SJCRH30 (cell line): ENCODE results near the gene WHRN. TPM values are rescaled to one million over a fixed set of nuclear protein-coding genes. Genes with fewer than 3 reads are reported as not detected.

ENCODE experiments used
- DNase-seq, 2 experiments: peaks; one replicate each; pipeline ENCODE4 v3.0.0-alpha.2; 2015 to 2020
- H3K27ac ChIP-seq: fragments of 250-450 bp; sonication (Bioruptor Pico); 2 replicates; pipeline ENCODE4 v1.5.1; 2020; ENCODE audit warnings: mild to moderate bottlenecking, moderate library complexity
- H3K27me3 ChIP-seq: fragments of 250-450 bp; sonication (Bioruptor Pico); 2 replicates; pipeline ENCODE4 v1.5.1; 2020; ENCODE audit warnings: mild to moderate bottlenecking, moderate library complexity
- H3K36me3 ChIP-seq: fragments of 250-450 bp; sonication (Bioruptor Pico); 2 replicates; pipeline ENCODE4 v1.5.1; 2020; ENCODE audit warnings: mild to moderate bottlenecking, moderate library complexity
- H3K4me1 ChIP-seq: fragments of 250-450 bp; sonication (Bioruptor Pico); 2 replicates; pipeline ENCODE4 v1.5.1; 2020; ENCODE audit warnings: mild to moderate bottlenecking, moderate library complexity
- H3K4me3 ChIP-seq: fragments of 250-450 bp; sonication (Bioruptor Pico); 2 replicates; pipeline ENCODE4 v1.5.1; 2020; ENCODE audit warnings: mild to moderate bottlenecking, moderate library complexity
- H3K9me3 ChIP-seq: fragments of 250-450 bp; sonication (Bioruptor Pico); replicated peaks from 2 replicates; pipeline ENCODE4 v1.5.1; 2020; ENCODE audit warnings: mild to moderate bottlenecking, moderate library complexity
- total RNA-seq: library from RNA; depleted of rRNA; stranded (reverse); fragments of >200 nt; shearing (Covaris generic); gene quantifications from 2 replicates; pipeline ENCODE4 v1.2.3, GENCODE V29; 2014; rRNA removed

Gene WHRN
- 2.5 and 3.1 TPM in 2 replicates for total RNA-seq

DNA sequence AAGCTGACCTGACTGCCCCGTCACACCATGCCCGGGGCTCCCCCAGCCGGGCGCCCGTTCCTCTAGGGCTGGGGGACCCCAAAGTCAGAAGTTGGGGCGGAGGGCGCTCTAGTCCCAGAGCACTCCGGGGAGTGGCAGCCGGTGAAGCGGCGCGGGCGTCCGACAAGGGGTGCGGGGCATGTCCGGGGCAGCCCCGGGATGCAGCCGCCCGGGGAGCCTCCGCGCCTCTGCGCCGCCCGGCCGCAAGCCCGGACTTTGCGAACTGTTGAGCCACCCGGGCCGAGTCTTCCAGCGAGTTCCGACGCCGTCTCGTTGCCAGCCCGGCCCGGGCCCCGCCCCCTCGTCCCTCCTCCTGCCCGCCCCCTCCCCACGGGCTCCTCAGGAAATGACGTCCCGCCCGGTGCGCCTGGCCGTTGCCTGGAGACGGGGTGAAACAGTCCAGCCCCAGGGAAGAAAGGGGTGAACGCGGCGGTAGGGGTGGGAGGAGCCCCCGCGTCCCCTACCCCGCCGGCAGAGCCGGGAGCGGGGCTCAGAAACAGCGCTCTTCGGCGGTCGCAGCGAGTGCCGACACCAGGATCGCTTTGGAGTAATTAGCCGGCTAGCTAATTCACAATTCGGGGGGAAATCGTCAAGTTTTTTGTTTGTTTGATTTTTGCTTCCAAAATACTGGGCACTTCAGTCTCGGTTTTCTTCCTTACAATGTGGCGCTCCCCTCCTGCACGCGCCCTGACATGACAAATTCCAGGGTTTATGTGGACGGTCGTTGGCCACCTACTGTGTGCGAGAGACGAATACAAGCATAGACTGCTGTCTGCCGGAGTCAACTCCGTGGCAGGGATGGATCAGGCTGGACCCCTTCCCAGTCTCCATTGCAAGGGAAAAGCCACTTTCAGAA is at the start of gene WHRN:
Gene WHRN (minus strand): TSS at position 287 of the 895 bp plus-strand sequence. CDS start 672 bp downstream, outside the sequence.
- Histone ChIP-seq H3K27me3 (peaks cover 15% of the 10 kb centered on the region), H3K4me1 (peaks cover 8% of the 10 kb centered on the region; the same call in 1 of the 2 replicates), H3K36me3 (no peaks in the 10 kb centered on the region), H3K27ac (no peak within 1 kb of the TSS), H3K4me3 (peak within 1 kb of the TSS; percentile 79), H3K9me3 (no peaks in the 10 kb centered on the region)
- DNase-seq, result peak; percentile 94 to 96

DNA sequence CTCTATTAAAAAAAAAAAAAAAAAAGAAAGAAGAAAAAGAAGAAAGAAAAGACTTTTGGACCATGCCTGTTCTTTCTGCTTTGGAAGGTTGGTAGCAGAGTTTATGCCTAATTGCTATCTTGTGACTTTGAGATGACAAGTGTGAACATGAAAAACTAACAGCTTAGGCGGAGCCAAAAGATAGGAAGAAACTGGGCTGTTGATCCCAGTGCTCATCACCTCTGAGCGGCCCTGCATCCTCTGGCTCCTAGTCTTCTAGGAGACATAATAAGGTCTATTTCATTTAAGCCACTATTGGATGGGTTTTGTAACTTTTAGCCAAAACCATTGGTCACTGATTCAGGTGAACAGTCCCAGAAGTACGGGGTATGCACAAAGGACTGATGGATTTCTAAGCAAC is 47.9 kb upstream of the WHRN start:
- Histone ChIP-seq H3K27ac (no peak overlapping the region), H3K4me1 (peaks cover 5% of the 10 kb centered on the region; the same call in 1 of the 2 replicates), H3K27me3 (peaks cover 11% of the 10 kb centered on the region; the same call in 1 of the 2 replicates), H3K36me3 (no peaks in the 10 kb centered on the region), H3K9me3 (no peaks in the 10 kb centered on the region; the same call in 1 of the 2 replicates), H3K4me3 (no peak overlapping the region)
- no peak for DNase-seq

DNA sequence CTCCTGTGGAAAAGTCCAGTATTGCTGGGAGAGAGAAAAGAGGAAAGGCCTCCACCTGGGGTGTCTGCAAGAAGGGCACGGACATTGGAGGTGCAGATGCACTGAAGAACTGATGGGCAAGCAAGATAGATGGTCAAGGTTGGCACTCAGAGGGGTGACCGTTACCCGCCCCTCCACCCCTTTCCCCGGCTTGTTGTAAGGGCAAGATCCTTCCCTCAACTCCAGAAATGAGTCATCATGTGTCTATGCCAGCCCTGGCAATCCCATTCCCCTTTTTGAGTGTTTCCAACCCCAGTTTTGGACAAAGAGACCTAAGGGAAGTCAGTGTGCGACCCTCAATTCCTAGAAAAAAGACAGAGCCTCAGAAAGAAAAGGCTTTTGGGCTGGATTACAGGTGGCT is 47.4 kb upstream of the WHRN start:
- Histone ChIP-seq H3K4me3 (no peak overlapping the region), H3K9me3 (no peaks in the 10 kb centered on the region; the same call in 1 of the 2 replicates), H3K4me1 (peaks cover 5% of the 10 kb centered on the region; the same call in 1 of the 2 replicates), H3K27me3 (peaks cover 10% of the 10 kb centered on the region; the same call in 1 of the 2 replicates), H3K27ac (no peak overlapping the region), H3K36me3 (no peaks in the 10 kb centered on the region)
- no peak for DNase-seq

DNA sequence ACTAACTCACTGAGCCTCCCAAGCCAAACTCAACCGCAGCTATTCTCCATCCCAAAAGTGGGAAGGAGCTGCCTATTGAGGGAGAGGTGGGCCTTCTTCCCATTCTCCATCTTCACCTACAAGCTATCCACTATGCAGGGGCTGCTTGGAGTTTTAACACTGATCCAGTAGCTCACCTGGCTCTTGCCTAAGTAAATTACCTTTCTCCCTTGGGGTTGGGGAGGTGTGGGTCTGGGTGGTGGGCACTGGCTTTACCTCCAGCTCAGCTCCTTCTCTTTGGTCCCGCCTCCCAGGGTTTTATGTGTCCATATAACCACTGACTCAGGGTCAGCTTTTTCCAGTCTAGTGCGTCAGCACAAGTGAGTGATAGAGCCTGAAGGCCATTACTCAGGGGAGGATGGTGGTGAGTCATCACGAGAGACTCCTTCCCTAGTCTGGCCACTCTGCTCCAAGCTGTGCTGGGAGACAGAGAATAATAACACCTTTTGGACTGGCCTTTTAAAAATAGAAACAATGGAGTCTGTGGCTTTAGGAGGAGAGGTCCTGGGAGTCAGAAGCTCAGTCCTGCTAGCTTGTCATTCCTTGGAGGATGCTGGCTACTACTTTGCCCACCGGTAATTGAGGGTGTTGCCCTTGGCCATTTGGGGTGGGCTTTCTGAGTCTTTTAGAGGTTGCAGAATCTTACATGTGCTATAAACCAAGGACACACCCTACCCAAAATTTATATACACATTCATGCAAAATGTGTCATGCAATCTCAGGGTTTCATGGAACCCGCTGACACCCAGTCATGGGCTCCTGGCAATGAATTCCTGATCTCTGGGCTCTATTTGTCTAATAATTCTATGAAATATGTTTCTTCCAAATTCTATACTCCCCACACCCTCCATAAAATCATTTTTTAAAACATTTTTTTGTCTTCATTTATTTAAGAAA is 46.7 kb upstream of the WHRN start:
- peaks cover 13% of the 10 kb centered on the region for H3K27me3 ChIP-seq
- H3K4me3 ChIP-seq, result no peak overlapping the region
- no peaks in the 10 kb centered on the region for H3K36me3 ChIP-seq
- H3K27ac ChIP-seq, result no peak overlapping the region
- no peaks in the 10 kb centered on the region; the same call in 1 of the 2 replicates for H3K9me3 ChIP-seq
- peak; percentile 74 to 75 for DNase-seq
- H3K4me1 ChIP-seq, result peaks cover 5% of the 10 kb centered on the region; the same call in 1 of the 2 replicates

DNA sequence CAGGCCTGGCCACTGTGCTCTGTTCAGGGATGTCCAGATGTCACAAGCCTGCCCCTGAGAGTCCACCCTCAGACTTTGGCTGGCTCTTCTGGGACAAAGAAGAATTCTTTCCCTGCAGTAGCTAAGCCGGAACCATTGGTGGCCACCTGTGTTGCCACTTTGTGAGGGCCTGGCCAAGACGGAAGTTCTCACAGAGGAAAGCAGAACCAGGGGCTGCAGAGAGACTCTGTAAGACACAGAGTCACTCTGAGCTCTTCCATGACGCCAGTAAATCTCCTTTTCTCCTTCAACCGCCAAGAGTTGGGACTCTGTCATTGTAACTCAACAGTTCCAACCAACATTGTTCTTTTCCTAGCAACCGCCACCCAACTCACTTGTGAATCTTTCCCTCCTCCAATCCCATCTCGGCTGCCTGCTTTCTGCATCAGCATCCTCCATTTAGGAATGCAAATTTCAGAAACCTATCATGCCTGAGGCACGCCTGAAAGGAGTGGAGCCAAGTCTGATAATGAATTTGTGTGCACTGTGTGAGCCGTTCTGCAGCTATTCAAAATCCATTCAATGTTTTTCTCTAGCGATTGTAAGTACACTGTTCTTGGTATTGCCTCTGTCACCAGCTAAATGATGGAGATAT is 44.5 kb upstream of the WHRN start:
- Histone ChIP-seq H3K4me1 (peaks cover 5% of the 10 kb centered on the region; the same call in 1 of the 2 replicates), H3K36me3 (no peaks in the 10 kb centered on the region), H3K27me3 (peaks cover 14% of the 10 kb centered on the region), H3K27ac (no peak overlapping the region), H3K9me3 (no peaks in the 10 kb centered on the region), H3K4me3 (no peak overlapping the region)
- DNase-seq, result no peak

DNA sequence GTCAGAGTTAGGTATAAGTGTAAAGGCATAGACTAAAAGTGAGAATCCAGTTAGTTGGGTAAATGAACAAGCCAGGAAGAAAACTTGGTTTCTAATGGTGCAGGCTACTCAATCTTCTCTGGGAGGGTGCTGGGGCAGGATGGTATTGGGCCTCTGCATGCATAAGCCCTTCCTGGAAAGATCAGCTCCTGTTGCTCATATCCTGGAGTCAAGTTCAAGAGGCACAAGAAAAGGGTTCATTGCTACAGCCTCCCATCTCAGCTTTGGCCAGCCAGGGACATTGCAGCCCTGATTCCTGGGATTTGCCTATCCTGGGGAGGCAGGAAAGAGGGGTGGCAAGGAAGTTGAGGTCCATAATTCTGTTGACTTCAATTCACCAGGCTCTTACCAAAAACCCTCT is 41.6 kb upstream of the WHRN start:
- Histone ChIP-seq H3K9me3 (no peaks in the 10 kb centered on the region), H3K4me3 (no peak overlapping the region), H3K27me3 (peaks cover 20% of the 10 kb centered on the region), H3K36me3 (no peaks in the 10 kb centered on the region), H3K4me1 (no peaks in the 10 kb centered on the region), H3K27ac (no peak overlapping the region)
- DNase-seq, result no peak

DNA sequence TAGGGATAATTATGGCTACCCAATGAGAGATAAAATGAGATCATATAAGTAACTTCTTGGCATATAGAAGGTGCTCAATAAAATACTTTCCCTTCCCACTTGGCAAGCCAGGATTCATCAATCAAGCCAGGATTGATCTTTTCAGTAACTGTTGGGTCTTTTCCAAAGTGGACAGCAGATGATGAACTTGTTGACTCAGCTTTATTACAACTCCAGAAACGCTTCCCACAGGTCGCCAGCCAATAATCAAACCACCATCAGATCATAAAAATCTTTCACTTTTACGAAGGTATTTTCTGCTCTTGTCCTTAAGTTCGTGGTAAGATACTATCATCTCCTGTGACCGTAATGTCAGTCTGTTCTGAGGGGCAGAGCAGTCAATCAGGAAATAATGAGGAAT is 39.8 kb upstream of the WHRN start:
- peaks cover 20% of the 10 kb centered on the region for H3K27me3 ChIP-seq
- H3K36me3 ChIP-seq, result no peaks in the 10 kb centered on the region
- DNase-seq, result no peak
- H3K4me3 ChIP-seq, result no peak overlapping the region
- no peaks in the 10 kb centered on the region for H3K4me1 ChIP-seq
- H3K9me3 ChIP-seq, result no peaks in the 10 kb centered on the region
- no peak overlapping the region for H3K27ac ChIP-seq

DNA sequence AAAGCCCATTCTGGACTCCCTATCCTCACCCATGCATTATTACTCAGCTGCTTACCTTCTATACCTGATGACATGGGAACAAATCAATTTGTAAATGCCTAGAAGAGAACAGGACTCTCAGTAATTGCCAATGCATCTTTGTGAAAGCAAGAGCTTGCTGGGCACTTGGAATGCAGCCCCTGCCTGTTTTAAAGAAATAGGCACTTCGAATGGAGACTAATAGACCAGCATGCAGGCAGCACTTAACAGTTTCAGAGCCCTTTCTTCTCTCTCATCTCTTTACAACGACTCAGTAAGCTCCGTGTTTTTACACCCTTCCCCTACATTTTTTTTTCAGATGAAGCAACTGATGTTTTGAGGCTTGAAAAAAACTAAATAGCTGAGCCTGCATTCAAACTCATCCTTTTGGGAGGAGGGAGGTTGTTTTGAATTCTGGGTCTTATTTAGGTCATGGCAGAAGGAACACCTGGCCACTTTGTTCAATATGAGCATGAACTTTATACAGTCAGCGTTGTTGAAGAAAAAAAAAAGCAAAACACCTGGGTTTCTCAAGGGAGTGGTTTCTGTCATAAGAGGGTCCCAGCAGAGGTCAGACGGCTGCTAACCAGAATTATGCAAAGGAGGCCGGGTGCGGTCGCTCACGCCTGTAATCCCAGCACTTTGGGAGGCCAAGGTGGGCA is 34.6 kb upstream of the WHRN start:
- Histone ChIP-seq H3K4me1 (no peaks in the 10 kb centered on the region), H3K27ac (no peak overlapping the region), H3K36me3 (no peaks in the 10 kb centered on the region), H3K27me3 (peaks cover 5% of the 10 kb centered on the region), H3K4me3 (no peak overlapping the region), H3K9me3 (no peaks in the 10 kb centered on the region)
- no peak for DNase-seq

DNA sequence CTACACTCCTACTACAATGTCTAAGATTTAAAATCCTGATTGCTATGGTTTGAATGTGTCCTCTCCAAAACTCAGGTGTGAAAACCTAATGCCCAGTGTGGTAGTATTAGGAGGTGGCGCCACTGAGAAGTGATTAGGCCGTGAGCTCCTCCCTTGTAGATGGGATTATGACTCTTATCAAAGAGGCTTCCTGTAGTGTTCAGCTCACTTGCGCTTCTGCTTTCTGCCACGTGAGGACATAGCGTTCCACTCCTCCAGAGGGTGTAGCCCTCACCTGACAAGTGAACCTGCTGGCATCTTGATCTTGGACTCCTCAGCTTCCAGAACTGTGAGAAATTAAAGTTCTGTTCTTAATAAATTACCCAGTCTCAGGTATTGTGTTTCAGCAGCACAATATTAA is 33.0 kb upstream of the WHRN start:
- Histone ChIP-seq H3K4me1 (no peaks in the 10 kb centered on the region), H3K36me3 (no peaks in the 10 kb centered on the region), H3K9me3 (no peaks in the 10 kb centered on the region), H3K27ac (no peak overlapping the region), H3K27me3 (peaks cover 3% of the 10 kb centered on the region; the same call in 1 of the 2 replicates), H3K4me3 (no peak overlapping the region)
- DNase-seq, result no peak

DNA sequence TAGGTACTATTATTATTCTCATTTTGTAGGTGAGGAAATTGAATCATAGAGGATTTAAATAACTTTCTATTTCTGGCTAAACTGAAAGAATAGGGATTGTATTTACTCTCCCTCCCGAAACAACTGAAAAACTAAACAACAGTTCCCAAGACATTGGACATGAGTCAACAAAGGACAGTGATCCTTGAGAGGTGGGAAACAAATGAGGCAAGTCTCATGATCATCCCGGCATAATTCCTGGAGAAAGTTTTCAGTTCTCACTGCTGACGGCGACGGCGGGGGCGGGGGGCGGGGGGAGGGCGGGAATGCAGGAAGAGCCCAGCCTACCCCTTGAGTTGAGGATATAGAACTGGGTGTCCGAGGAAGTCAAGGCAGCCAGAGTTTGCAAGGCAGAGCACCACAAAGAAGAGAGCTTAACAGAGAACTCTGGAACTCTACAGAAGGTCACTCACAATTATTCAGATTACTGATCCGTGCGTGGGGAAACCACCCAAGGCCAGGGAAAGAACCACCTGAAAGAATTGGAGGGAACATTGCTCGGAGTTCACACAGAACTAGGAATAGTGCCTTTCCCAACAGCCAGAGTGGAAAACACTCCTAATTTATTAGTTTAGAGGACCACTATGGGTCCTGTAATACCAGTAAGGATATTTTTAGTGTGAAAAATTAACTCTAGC is 27.4 kb upstream of the WHRN start:
- no peaks in the 10 kb centered on the region for H3K4me1 ChIP-seq
- H3K9me3 ChIP-seq, result no peaks in the 10 kb centered on the region
- no peaks in the 10 kb centered on the region for H3K36me3 ChIP-seq
- no peak for DNase-seq
- no peak overlapping the region for H3K27ac ChIP-seq
- H3K27me3 ChIP-seq, result 0 out of 2 replicates have a peak, but pooled peaks cover 3% of the 10 kb centered on the region
- no peak overlapping the region for H3K4me3 ChIP-seq

DNA sequence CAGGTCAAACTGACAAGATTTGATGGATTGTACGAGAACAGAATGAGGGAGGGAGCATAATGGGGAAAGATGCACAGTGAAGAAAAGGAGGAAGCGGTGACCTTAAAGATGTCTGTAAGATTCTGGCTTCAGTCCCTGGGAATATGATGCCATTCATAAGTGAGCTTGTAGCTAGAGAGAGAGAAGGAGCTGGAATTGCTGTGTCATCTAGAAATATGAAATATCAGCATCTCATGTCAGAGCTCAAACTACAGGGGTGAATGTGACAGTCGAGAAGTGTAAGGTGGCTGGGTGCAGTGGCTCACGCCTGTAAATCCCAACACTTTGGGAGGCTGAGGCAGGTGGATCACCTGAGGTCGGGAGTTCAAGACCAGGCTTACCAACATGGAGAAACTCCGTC is 24.0 kb upstream of the WHRN start:
- Histone ChIP-seq H3K4me1 (no peaks in the 10 kb centered on the region), H3K4me3 (no peak overlapping the region), H3K27me3 (0 out of 2 replicates have a peak, but pooled peaks cover 3% of the 10 kb centered on the region), H3K27ac (no peak overlapping the region), H3K36me3 (no peaks in the 10 kb centered on the region), H3K9me3 (no peaks in the 10 kb centered on the region)
- no peak for DNase-seq

DNA sequence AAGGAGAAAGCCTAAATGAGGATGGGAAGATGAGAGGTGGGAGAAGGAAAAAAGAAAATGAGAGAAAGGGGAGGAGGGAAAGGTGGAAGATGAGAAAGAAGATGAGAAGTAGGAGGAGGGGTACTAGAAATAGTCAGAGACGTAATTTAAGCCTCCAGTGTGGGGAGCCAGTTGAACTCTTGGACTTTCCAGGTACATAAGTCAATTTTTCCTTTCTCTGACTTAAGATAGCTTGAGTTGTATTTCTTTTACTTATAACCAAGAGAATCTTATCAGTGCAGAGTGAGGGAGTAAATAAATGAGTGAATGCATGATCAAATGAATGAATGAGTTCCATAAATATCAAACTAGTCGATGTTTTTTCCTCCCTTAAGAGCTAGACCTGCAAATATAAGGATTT is 21.5 kb upstream of the WHRN start:
- DNase-seq, result no peak
- no peak overlapping the region for H3K4me3 ChIP-seq
- no peaks in the 10 kb centered on the region for H3K36me3 ChIP-seq

DNA sequence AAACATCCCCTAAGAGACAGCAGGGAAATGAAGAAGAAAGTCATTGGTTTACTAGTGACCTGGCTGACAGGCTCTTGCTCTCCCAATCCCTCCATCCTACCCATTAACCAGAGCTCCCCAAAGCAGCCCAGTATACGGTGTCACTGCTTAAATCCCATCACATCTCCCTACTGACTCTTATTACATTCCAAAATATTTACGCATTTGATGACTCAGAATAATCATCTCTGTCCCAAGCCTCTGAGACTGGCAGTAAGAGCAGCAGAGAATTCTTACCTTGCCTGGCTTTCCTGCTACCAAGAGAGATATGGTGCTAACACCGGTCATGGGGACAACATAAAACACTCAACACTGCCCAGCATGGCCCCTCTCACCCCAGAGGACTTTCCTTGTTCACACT is 20.2 kb upstream of the WHRN start:
- no peaks in the 10 kb centered on the region for H3K27me3 ChIP-seq
- H3K27ac ChIP-seq, result no peak overlapping the region
- H3K36me3 ChIP-seq, result no peaks in the 10 kb centered on the region
- H3K4me1 ChIP-seq, result 0 out of 2 replicates have a peak, but pooled peaks cover 5% of the 10 kb centered on the region
- no peaks in the 10 kb centered on the region for H3K9me3 ChIP-seq
- DNase-seq, result no peak
- no peak overlapping the region for H3K4me3 ChIP-seq

More for the DNA sequence above, 21.5 kb upstream of the WHRN start:
- H3K9me3 ChIP-seq, result no peaks in the 10 kb centered on the region
- H3K4me1 ChIP-seq, result 0 out of 2 replicates have a peak, but pooled peaks cover 5% of the 10 kb centered on the region
- H3K27ac ChIP-seq, result no peak overlapping the region
- no peaks in the 10 kb centered on the region for H3K27me3 ChIP-seq
